Caco-2 (cell line): ENCODE results near the gene SLC5A11. TPM values are rescaled to one million over a fixed set of nuclear protein-coding genes. Genes with fewer than 3 reads are reported as not detected.

ENCODE experiments used
- BruUV-seq: library from RNA; stranded (reverse); fragments of 400-500 nt; replicated peaks from 2 replicates; lab custom pipeline; 2021; lab: Mats Ljungman, UMichigan
- CTCF ChIA-PET: fragments of 300-600 bp; sonication (Branson Sonifier 250); formaldehyde crosslinking; loops from one replicate; lab custom pipeline; 2022; ENCODE audit warnings: antibody characterized with exemption; lab: Charles Lee
- POLR2A ChIA-PET: fragments of 300-600 bp; sonication (Branson Sonifier 250); formaldehyde crosslinking; loops from one replicate; lab custom pipeline; 2022; ENCODE audit warnings: antibody characterized with exemption; lab: Charles Lee
- DNase-seq, 2 experiments: peaks; one replicate each; pipeline versions ENCODE4 v3.0.0 to v3.0.0-alpha.2; 2020 to 2022
- H3K27me3 ChIP-seq: replicated peaks from 2 replicates; pipeline ENCODE4 v1.6.0; 2011; ENCODE audit warnings: low read length; ENCODE audit not compliant: control insufficient read depth, insufficient read depth
- H3K36me3 ChIP-seq: 2 replicates; pipeline ENCODE4 v1.5.1; 2011; ENCODE audit warnings: low read length; ENCODE audit not compliant: control insufficient read depth, insufficient read depth
- H3K4me1 ChIP-seq: fragments of 250-450 bp; sonication (Bioruptor Pico); 2 replicates; pipeline ENCODE4 v1.5.1; 2020; ENCODE audit warnings: mild to moderate bottlenecking
- H3K4me3 ChIP-seq: 2 replicates; pipeline ENCODE4 v1.5.1; 2011; ENCODE audit warnings: low read depth, mild to moderate bottlenecking, control low read depth, low read length
- H3K9me3 ChIP-seq: fragments of 250-450 bp; sonication (Bioruptor Pico); 2 replicates; pipeline ENCODE4 v1.5.1; 2020; ENCODE audit warnings: mild to moderate bottlenecking, moderate library complexity
- H3K27ac Mint-ChIP-seq: one replicate; pipeline ENCODE4 v1.8.0; 2022; ENCODE audit warnings: mixed read lengths; ENCODE audit not compliant: unreplicated experiment
- H3K27me3 Mint-ChIP-seq: one replicate; pipeline ENCODE4 v1.8.0; 2022; ENCODE audit warnings: mixed read lengths; ENCODE audit not compliant: insufficient read depth, unreplicated experiment
- H3K36me3 Mint-ChIP-seq: one replicate; pipeline ENCODE4 v1.8.0; 2022; ENCODE audit warnings: mild to moderate bottlenecking, mixed read lengths; ENCODE audit not compliant: insufficient read depth, unreplicated experiment
- H3K4me1 Mint-ChIP-seq: one replicate; pipeline ENCODE4 v1.8.0; 2022; ENCODE audit warnings: low read depth, mixed read lengths; ENCODE audit not compliant: unreplicated experiment
- H3K4me3 Mint-ChIP-seq: one replicate; pipeline ENCODE4 v1.8.0; 2022; ENCODE audit warnings: mild to moderate bottlenecking, moderate library complexity, mixed read lengths; ENCODE audit not compliant: unreplicated experiment
- H3K9me3 Mint-ChIP-seq: one replicate; pipeline ENCODE4 v1.8.0; 2022; ENCODE audit warnings: mixed read lengths; ENCODE audit not compliant: unreplicated experiment
- intact Hi-C: fragments of 100-400 bp; cut with micrococcal nuclease; formaldehyde crosslinking; loops from one replicate; pipeline ENCODE4 v1.10.0; 2022; ENCODE audit not compliant: unreplicated experiment
- total RNA-seq: library from RNA; stranded (reverse); gene quantifications from 2 replicates; pipeline ENCODE4 v1.2.3, GENCODE V29; 2022
- TF ChIP-seq, protein P1 (sequence below), 2 experiments: fragments of 200-600 bp in 1 of 2; IDR thresholded peaks; 1 replicate in 1 of 2; 2 replicates in 1 of 2; pipeline versions ENCODE4 v1.5.1 to v1.8.0; 2011 to 2022; ENCODE audit warnings: antibody characterized with exemption in 1 of 2, control low read depth in 1 of 2, inconsistent platforms in 1 of 2, low read depth in 1 of 2, low read length in 1 of 2, mild to moderate bottlenecking in 1 of 2, moderate library complexity in 1 of 2; ENCODE audit not compliant: insufficient read depth in 1 of 2, severe bottlenecking in 1 of 2, unreplicated experiment in 1 of 2

Gene SLC5A11
- total RNA-seq, 1 experiment from 2014 or later: 0.95 TPM

DNA sequence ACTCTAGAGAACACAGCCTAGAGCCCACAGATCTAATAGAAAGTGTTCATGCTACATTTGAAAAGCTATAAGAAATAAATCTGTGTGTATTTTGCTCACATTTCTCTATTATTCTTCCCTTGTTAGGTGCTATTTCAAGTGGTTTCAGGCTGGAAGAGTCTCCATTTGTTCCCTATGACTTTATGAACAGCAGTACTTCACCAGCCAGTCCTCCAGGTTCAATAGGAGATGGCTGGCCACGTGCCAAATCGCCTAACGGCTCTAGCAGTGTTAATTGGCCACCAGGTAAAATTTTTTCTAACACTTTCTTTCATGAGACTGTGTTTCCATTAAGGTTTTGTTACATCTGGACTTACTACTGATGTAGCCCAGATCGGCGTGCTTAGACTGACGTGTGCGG is 30.7 kb upstream of the SLC5A11 start:
- Mint-ChIP-seq H3K4me3 (no peak overlapping the region), H3K4me1 (peaks cover 14% of the 10 kb centered on the region), H3K9me3 (no peaks in the 10 kb centered on the region), H3K36me3 (peaks cover 81% of the 10 kb centered on the region), H3K27ac (no peak overlapping the region), H3K27me3 (no peaks in the 10 kb centered on the region)
- BruUV-seq: no TSS peak
- no peaks in the 10 kb centered on the region for H3K4me1 ChIP-seq
- no peaks in the 10 kb centered on the region for H3K27me3 ChIP-seq
- DNase-seq: no peak
- intact Hi-C loops: no loop called here
- TF ChIP-seq, protein P1, sequence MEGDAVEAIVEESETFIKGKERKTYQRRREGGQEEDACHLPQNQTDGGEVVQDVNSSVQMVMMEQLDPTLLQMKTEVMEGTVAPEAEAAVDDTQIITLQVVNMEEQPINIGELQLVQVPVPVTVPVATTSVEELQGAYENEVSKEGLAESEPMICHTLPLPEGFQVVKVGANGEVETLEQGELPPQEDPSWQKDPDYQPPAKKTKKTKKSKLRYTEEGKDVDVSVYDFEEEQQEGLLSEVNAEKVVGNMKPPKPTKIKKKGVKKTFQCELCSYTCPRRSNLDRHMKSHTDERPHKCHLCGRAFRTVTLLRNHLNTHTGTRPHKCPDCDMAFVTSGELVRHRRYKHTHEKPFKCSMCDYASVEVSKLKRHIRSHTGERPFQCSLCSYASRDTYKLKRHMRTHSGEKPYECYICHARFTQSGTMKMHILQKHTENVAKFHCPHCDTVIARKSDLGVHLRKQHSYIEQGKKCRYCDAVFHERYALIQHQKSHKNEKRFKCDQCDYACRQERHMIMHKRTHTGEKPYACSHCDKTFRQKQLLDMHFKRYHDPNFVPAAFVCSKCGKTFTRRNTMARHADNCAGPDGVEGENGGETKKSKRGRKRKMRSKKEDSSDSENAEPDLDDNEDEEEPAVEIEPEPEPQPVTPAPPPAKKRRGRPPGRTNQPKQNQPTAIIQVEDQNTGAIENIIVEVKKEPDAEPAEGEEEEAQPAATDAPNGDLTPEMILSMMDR (IDR thresholded peaks at IDR 0.05; ENCODE audit: insufficient read depth in 1 of 2, low read depth in 1 of 2, low read length in 1 of 2, severe bottlenecking in 1 of 2, unreplicated experiment in 1 of 2): no peak
- no peak overlapping the region for H3K4me3 ChIP-seq
- CTCF ChIA-PET: no interaction called here
- POLR2A ChIA-PET: no interaction called here
- H3K9me3 ChIP-seq: no peaks in the 10 kb centered on the region
- H3K36me3 ChIP-seq: peaks cover 4% of the 10 kb centered on the region

DNA sequence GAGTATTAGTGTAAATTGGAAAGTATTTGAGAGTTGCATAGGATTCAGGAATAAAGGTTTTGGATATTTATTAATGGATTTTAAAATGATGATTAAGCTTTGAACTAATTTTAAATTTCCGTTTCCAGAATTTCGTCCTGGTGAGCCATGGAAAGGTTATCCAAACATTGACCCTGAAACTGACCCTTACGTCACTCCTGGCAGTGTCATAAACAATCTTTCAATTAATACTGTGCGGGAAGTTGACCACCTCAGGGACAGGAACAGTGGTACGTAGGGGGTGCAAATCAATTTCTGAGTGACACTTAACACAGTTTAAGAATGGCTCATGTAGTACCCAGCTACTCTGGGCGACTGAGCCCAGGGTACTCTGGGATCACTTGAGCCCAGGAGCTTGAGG is 29.1 kb upstream of the SLC5A11 start:
- Mint-ChIP-seq H3K27ac (no peak overlapping the region), H3K4me1 (peaks cover under 1% of the 10 kb centered on the region), H3K36me3 (peaks cover 79% of the 10 kb centered on the region), H3K27me3 (no peaks in the 10 kb centered on the region), H3K9me3 (no peaks in the 10 kb centered on the region), H3K4me3 (no peak overlapping the region)
- Histone ChIP-seq H3K4me1 (no peaks in the 10 kb centered on the region), H3K9me3 (no peaks in the 10 kb centered on the region), H3K4me3 (no peak overlapping the region), H3K27me3 (no peaks in the 10 kb centered on the region), H3K36me3 (peaks cover 4% of the 10 kb centered on the region)
- intact Hi-C loops: no loop called here
- no TSS peak for BruUV-seq
- ChIA-PET POLR2A (no interaction called here), CTCF (no interaction called here)
- DNase-seq: no peak
- TF ChIP-seq, protein P1 (IDR thresholded peaks at IDR 0.05; ENCODE audit: insufficient read depth in 1 of 2, low read depth in 1 of 2, low read length in 1 of 2, severe bottlenecking in 1 of 2, unreplicated experiment in 1 of 2): no peak

DNA sequence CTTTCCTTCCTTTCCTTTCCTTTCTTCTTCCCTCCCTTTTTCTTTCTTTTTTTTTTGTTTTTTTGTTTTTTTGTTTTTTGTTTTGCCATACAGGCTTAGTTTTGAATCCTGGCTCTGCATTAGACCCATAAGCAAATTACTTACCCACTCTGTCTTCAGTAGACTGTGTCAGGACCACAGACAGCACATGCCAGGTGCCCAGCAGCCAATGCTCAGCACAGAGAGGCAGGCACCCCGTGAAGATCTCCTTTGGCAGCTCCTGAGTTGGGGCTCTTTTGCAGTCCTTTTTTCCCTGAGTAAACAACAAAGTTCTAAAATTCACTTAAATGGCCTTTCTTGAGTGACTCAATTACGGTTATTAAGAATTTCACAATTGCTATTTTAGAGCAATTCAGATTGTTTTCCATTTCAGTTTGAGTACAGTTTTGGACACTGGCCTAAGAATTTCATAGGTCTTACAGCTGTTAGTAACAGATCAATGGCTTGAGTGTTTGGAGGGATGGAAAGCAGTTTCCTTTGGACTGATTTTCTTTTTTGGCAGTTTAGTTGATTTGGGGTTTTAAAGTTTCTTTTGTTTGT is 26.2 kb upstream of the SLC5A11 start:
- Mint-ChIP-seq H3K4me1 (no peaks in the 10 kb centered on the region), H3K36me3 (peaks cover 80% of the 10 kb centered on the region), H3K27me3 (no peaks in the 10 kb centered on the region), H3K4me3 (no peak overlapping the region), H3K27ac (no peak overlapping the region), H3K9me3 (no peaks in the 10 kb centered on the region)
- Histone ChIP-seq H3K27me3 (no peaks in the 10 kb centered on the region), H3K4me3 (no peak overlapping the region), H3K9me3 (no peaks in the 10 kb centered on the region), H3K4me1 (no peaks in the 10 kb centered on the region), H3K36me3 (peaks cover 2% of the 10 kb centered on the region)
- intact Hi-C loops: no loop called here
- TF ChIP-seq, protein P1 (IDR thresholded peaks at IDR 0.05; ENCODE audit: insufficient read depth in 1 of 2, low read depth in 1 of 2, low read length in 1 of 2, severe bottlenecking in 1 of 2, unreplicated experiment in 1 of 2): no peak
- CTCF ChIA-PET: no interaction called here
- no TSS peak for BruUV-seq
- POLR2A ChIA-PET: no interaction called here
- DNase-seq: no peak
